Neural cell (in vitro differentiated cells): ENCODE data around the gene CAMK2B. TPM values are rescaled to one million over a fixed set of nuclear protein-coding genes. Genes with fewer than 3 reads are reported as not detected.
A peak's percentile ranks its signal among the peaks of the same experiment; 100 is the strongest.

Experiments
- H2AFZ ChIP-seq: fragments of 200-600, 300-800 bp; sonication (generic), shearing (Covaris generic); 2 replicates; pipeline ENCODE4 v1.6.0; 2014; ENCODE audit warnings: low read depth, mild to moderate bottlenecking, antibody characterized with exemption, low read length, moderate library complexity
- H3F3A ChIP-seq: fragments of 200-600 bp; shearing (Covaris generic); 2 replicates; pipeline ENCODE4 v1.6.1; 2016; ENCODE audit warnings: mild to moderate bottlenecking, moderate library complexity, mixed read lengths, antibody characterized with exemption, low read length; ENCODE audit not compliant: insufficient read depth, poor library complexity, severe bottlenecking
- H3K27ac ChIP-seq: fragments of 200-600, 300-800 bp; sonication (generic), shearing (Covaris generic); 2 replicates; pipeline ENCODE4 v1.5.1; 2014; ENCODE audit warnings: mild to moderate bottlenecking, low read length, moderate library complexity
- H3K27me3 ChIP-seq: fragments of 300-800, 200-600 bp; sonication (generic), shearing (Covaris generic); 2 replicates; pipeline ENCODE4 v1.6.0; 2014; ENCODE audit warnings: mild to moderate bottlenecking, low read depth, low read length, moderate library complexity; ENCODE audit not compliant: insufficient read depth
- H3K36me3 ChIP-seq: fragments of 300-800, 200-600 bp; sonication (generic), shearing (Covaris generic); 2 replicates; pipeline ENCODE4 v1.5.1; 2014; ENCODE audit warnings: mild to moderate bottlenecking, antibody characterized with exemption, low read length, moderate library complexity; ENCODE audit not compliant: insufficient read depth
- H3K4me2 ChIP-seq: fragments of 300-800, 200-600 bp; sonication (generic), shearing (Covaris generic); 2 replicates; pipeline ENCODE4 v1.6.0; 2014; ENCODE audit warnings: mild to moderate bottlenecking, low read length
- H3K4me3 ChIP-seq: fragments of 300-800, 200-600 bp; sonication (generic), shearing (Covaris generic); 2 replicates; pipeline ENCODE4 v1.5.1; 2014; ENCODE audit warnings: mild to moderate bottlenecking, low read length, moderate library complexity
- H3K79me2 ChIP-seq: fragments of 200-600 bp; shearing (Covaris generic); replicated peaks from 2 replicates; pipeline ENCODE4 v1.6.0; 2014; ENCODE audit warnings: mild to moderate bottlenecking, low read length, moderate library complexity; ENCODE audit not compliant: insufficient read depth
- H3K9ac ChIP-seq: fragments of 300-800, 200-600 bp; sonication (generic), shearing (Covaris generic); 2 replicates; pipeline ENCODE4 v1.6.1; 2016; ENCODE audit warnings: mild to moderate bottlenecking, low read length, mixed read lengths
- H3K9me2 ChIP-seq: fragments of 200-600 bp; shearing (Covaris generic); 2 replicates; pipeline ENCODE4 v1.6.1; 2016; ENCODE audit warnings: mild to moderate bottlenecking, low read length, mixed read lengths; ENCODE audit not compliant: insufficient read depth
- H3K9me3 ChIP-seq: fragments of 200-600, 300-800 bp; sonication (generic), shearing (Covaris generic); 2 replicates; pipeline ENCODE4 v1.6.1; 2016; ENCODE audit warnings: mild to moderate bottlenecking, mixed run types, low read length, moderate library complexity, mixed read lengths
- H4K20me1 ChIP-seq: fragments of 200-600 bp; shearing (Covaris generic); 2 replicates; pipeline ENCODE4 v1.6.1; 2016; ENCODE audit warnings: mild to moderate bottlenecking, mixed run types; ENCODE audit not compliant: insufficient read depth
- CTCF ChIP-seq: fragments of 450-650 bp; IDR thresholded peaks from 2 replicates; pipeline ENCODE4 v1.5.1; 2014; ENCODE audit warnings: antibody characterized with exemption, mild to moderate bottlenecking, moderate library complexity; ENCODE audit not compliant: poor library complexity, severe bottlenecking
- EP300 ChIP-seq: fragments of 450-650 bp; conservative IDR thresholded peaks from 2 replicates; pipeline ENCODE4 v1.6.1; 2014; ENCODE audit warnings: antibody characterized with exemption, mild to moderate bottlenecking, moderate library complexity; ENCODE audit not compliant: poor library complexity, severe bottlenecking
- EZH2 ChIP-seq: fragments of 200-600, 300-800 bp; shearing (Covaris generic), sonication (generic); IDR thresholded peaks from 2 replicates; pipeline ENCODE4 v1.6.1; 2014; ENCODE audit warnings: antibody characterized with exemption, low read length, borderline replicate concordance, mild to moderate bottlenecking; ENCODE audit not compliant: insufficient read depth, poor library complexity, severe bottlenecking
- MXI1 ChIP-seq: fragments of 450-650 bp; conservative IDR thresholded peaks from 2 replicates; pipeline ENCODE4 v1.6.1; 2014; ENCODE audit warnings: antibody characterized with exemption, mild to moderate bottlenecking; ENCODE audit not compliant: poor library complexity, severe bottlenecking
- POLR2AphosphoS5 ChIP-seq: IDR thresholded peaks from 2 replicates; pipeline ENCODE4 v1.6.1; 2012
- RAD21 ChIP-seq: fragments of 450-650 bp; conservative IDR thresholded peaks from 2 replicates; pipeline ENCODE4 v1.6.1; 2014; ENCODE audit warnings: antibody characterized with exemption, mild to moderate bottlenecking, moderate library complexity
- SMC3 ChIP-seq: fragments of 450-650 bp; conservative IDR thresholded peaks from 2 replicates; pipeline ENCODE4 v1.6.1; 2014; ENCODE audit warnings: antibody characterized with exemption, mild to moderate bottlenecking, moderate library complexity; ENCODE audit not compliant: poor library complexity
- TAF1 ChIP-seq: IDR thresholded peaks from 2 replicates; pipeline ENCODE4 v1.6.1; 2012; ENCODE audit warnings: low read depth
- polyA plus RNA-seq: library from polyadenylated mRNA; depleted of rRNA; stranded (reverse); fragments of >200 nt; gene quantifications from 2 replicates; pipeline ENCODE4 v1.2.3, GENCODE V29; 2014
- TF ChIP-seq, protein P1 (sequence below): IDR thresholded peaks from 2 replicates; pipeline ENCODE4 v1.6.1; 2012; ENCODE audit warnings: borderline replicate concordance

The CAMK2B gene
- polyA plus RNA-seq, 1 donor from 2014 or later: 67.3 TPM

GRCh38 chr7:44309271-44310091 lies 15.9 kb downstream of the CAMK2B start:
- no peak overlapping the region for H3K9ac ChIP-seq
- no peak overlapping the region for H3K4me2 ChIP-seq

GRCh38 chr7:44308596-44309270 lies 16.7 kb downstream of the CAMK2B start:
- no peak overlapping the region for H3K4me2 ChIP-seq
- TF ChIP-seq, protein P1, sequence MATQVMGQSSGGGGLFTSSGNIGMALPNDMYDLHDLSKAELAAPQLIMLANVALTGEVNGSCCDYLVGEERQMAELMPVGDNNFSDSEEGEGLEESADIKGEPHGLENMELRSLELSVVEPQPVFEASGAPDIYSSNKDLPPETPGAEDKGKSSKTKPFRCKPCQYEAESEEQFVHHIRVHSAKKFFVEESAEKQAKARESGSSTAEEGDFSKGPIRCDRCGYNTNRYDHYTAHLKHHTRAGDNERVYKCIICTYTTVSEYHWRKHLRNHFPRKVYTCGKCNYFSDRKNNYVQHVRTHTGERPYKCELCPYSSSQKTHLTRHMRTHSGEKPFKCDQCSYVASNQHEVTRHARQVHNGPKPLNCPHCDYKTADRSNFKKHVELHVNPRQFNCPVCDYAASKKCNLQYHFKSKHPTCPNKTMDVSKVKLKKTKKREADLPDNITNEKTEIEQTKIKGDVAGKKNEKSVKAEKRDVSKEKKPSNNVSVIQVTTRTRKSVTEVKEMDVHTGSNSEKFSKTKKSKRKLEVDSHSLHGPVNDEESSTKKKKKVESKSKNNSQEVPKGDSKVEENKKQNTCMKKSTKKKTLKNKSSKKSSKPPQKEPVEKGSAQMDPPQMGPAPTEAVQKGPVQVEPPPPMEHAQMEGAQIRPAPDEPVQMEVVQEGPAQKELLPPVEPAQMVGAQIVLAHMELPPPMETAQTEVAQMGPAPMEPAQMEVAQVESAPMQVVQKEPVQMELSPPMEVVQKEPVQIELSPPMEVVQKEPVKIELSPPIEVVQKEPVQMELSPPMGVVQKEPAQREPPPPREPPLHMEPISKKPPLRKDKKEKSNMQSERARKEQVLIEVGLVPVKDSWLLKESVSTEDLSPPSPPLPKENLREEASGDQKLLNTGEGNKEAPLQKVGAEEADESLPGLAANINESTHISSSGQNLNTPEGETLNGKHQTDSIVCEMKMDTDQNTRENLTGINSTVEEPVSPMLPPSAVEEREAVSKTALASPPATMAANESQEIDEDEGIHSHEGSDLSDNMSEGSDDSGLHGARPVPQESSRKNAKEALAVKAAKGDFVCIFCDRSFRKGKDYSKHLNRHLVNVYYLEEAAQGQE: no peak
- TF ChIP-seq EZH2: no peak
- TF ChIP-seq CTCF: no peak
- no peak for TF ChIP-seq POLR2AphosphoS5
- no peak for TF ChIP-seq EP300
- TF ChIP-seq MXI1: no peak
- TF ChIP-seq RAD21: no peak
- no peak for TF ChIP-seq SMC3

More at GRCh38 chr7:44309271-44310091, 15.9 kb downstream of the CAMK2B start:
- no peak for TF ChIP-seq TAF1
- TF ChIP-seq RAD21: no peak
- TF ChIP-seq POLR2AphosphoS5: no peak
- Histone ChIP-seq H3K79me2 (no peaks in the 10 kb centered on the region), H3K27ac (no peak overlapping the region), H3K4me3 (peak overlapping the region; percentile 42), H3K27me3 (peaks cover 14% of the 10 kb centered on the region), H3K36me3 (no peaks in the 10 kb centered on the region), H4K20me1 (no peaks in the 10 kb centered on the region), H3K9me3 (peaks cover 3% of the 10 kb centered on the region), H3F3A (no peaks in the 10 kb centered on the region), H3K9me2 (no peaks in the 10 kb centered on the region), H2AFZ (no peak overlapping the region)

More at GRCh38 chr7:44308596-44309270, 16.7 kb downstream of the CAMK2B start:
- no peak overlapping the region for H3K27ac ChIP-seq
- H3K4me3 ChIP-seq: no peak overlapping the region
- no peak overlapping the region for H2AFZ ChIP-seq
- no peaks in the 10 kb centered on the region for H3F3A ChIP-seq
- no peaks in the 10 kb centered on the region for H3K9me2 ChIP-seq
- H3K9me3 ChIP-seq: peaks cover 3% of the 10 kb centered on the region
- peaks cover 14% of the 10 kb centered on the region for H3K27me3 ChIP-seq
- no peaks in the 10 kb centered on the region for H3K79me2 ChIP-seq
- no peaks in the 10 kb centered on the region for H3K36me3 ChIP-seq
- H4K20me1 ChIP-seq: no peaks in the 10 kb centered on the region
- H3K9ac ChIP-seq: no peak overlapping the region
